ENCODE results near the gene TRIO.

The TRIO gene

GRCh38 chr5:14503017-14503680 lies 360.0 kb downstream of the TRIO start:
- peak; percentile 8 for DNase-seq

- no peak for DNase-seq
These were observed 360.7 kb downstream of the TRIO start for GRCh38 chr5:14503681-14504331.

- no peak for DNase-seq
These were observed 361.2 kb downstream of the TRIO start for GRCh38 chr5:14504332-14504727.

- no peak for DNase-seq
These were observed 361.7 kb downstream of the TRIO start for GRCh38 chr5:14504816-14505215.

- DNase-seq: no peak
These were observed 362.4 kb downstream of the TRIO start for GRCh38 chr5:14505310-14506139.

GRCh38 chr5:14506140-14506538 lies 363.0 kb downstream of the TRIO start:
- DNase-seq: no peak

- no peak for DNase-seq
These were observed 363.5 kb downstream of the TRIO start for GRCh38 chr5:14506661-14507060.

GRCh38 chr5:14507156-14507941 lies 364.2 kb downstream of the TRIO start:
- no peak for DNase-seq

- DNase-seq: no peak
These were observed 364.9 kb downstream of the TRIO start for GRCh38 chr5:14508046-14508445.

GRCh38 chr5:14509556-14509955 lies 366.4 kb downstream of the TRIO start:
- no peak for DNase-seq

GRCh38 chr5:14510156-14510734 lies 367.1 kb downstream of the TRIO start:
- DNase-seq: no peak

GRCh38 chr5:14510880-14511279 lies 367.7 kb downstream of the TRIO start:
- no peak for DNase-seq

GRCh38 chr5:14512574-14512973 lies 369.4 kb downstream of the TRIO start:
- no peak for DNase-seq

- DNase-seq: no peak
These were observed 370.1 kb downstream of the TRIO start for GRCh38 chr5:14513266-14513665.

GRCh38 chr5:14516901-14517300 lies 373.8 kb downstream of the TRIO start:
- no peak for DNase-seq

- no peak for DNase-seq
These were observed 375.5 kb downstream of the TRIO start for GRCh38 chr5:14518638-14519037.

GRCh38 chr5:14521748-14522147 lies 378.6 kb downstream of the TRIO start:
- DNase-seq: no peak

GRCh38 chr5:14522721-14523120 lies 379.6 kb downstream of the TRIO start:
- DNase-seq: no peak

- DNase-seq: no peak
These were observed 380.3 kb downstream of the TRIO start for GRCh38 chr5:14523243-14524034.

- DNase-seq: no peak
These were observed 382.3 kb downstream of the TRIO start for GRCh38 chr5:14525397-14525796.

GRCh38 chr5:14526493-14526892 lies 383.4 kb downstream of the TRIO start:
- DNase-seq: no peak

- no peak for DNase-seq
These were observed 385.0 kb downstream of the TRIO start for GRCh38 chr5:14528115-14528514.

Data from suppressor macrophage treated with lipopolysaccharide for 4 hours (primary cell).